Measurements from ENCODE around the gene OGFOD3. TPM values are rescaled to one million over a fixed set of nuclear protein-coding genes. Genes with fewer than 3 reads are reported as not detected.

OGFOD3 gene
- total RNA-seq, 2 donors from 2014 or later: 26.4 to 32.4 TPM

GRCh38 chr17:82344175-82344907 lies 74.0 kb downstream of the OGFOD3 start:
- no peak overlapping the region for H3K4me3 ChIP-seq
- no peak for DNase-seq (ENCODE audit: low spot score)

GRCh38 chr17:82343560-82343959 lies 74.8 kb downstream of the OGFOD3 start:
- no peaks in the 10 kb centered on the region for H3K9me3 ChIP-seq
- peaks cover 0 to 13% of the 10 kb centered on the region in 2 donors for H3K4me1 ChIP-seq
- TF ChIP-seq CTCF (IDR thresholded peaks at IDR 0.05): no peak
- no peaks in the 10 kb centered on the region for H3K27me3 ChIP-seq
- H3K36me3 ChIP-seq: no peaks in the 10 kb centered on the region
- H3K27ac ChIP-seq: no peak overlapping the region
- H3K4me3 ChIP-seq: no peak overlapping the region
- DNase-seq (ENCODE audit: low spot score): no peak

More at GRCh38 chr17:82344175-82344907, 74.0 kb downstream of the OGFOD3 start:
- Histone ChIP-seq H3K36me3 (no peaks in the 10 kb centered on the region), H3K4me1 (peaks cover 0 to 5% of the 10 kb centered on the region in 2 donors), H3K27ac (no peak overlapping the region), H3K27me3 (no peaks in the 10 kb centered on the region), H3K9me3 (no peaks in the 10 kb centered on the region)
- no peak for TF ChIP-seq CTCF (IDR thresholded peaks at IDR 0.05)

- Histone ChIP-seq H3K27me3 (no peaks in the 10 kb centered on the region), H3K4me3 (no peak overlapping the region), H3K36me3 (no peaks in the 10 kb centered on the region), H3K27ac (no peak overlapping the region), H3K9me3 (no peaks in the 10 kb centered on the region), H3K4me1 (peaks cover 0 to 14% of the 10 kb centered on the region in 2 donors)
- TF ChIP-seq CTCF (IDR thresholded peaks at IDR 0.05): no peak
- DNase-seq (ENCODE audit: low spot score): no peak
Observed at GRCh38 chr17:82342361-82343079, 75.9 kb downstream of the OGFOD3 start.

GRCh38 chr17:82339634-82340580 lies 78.5 kb downstream of the OGFOD3 start:
- Histone ChIP-seq H3K27me3 (no peaks in the 10 kb centered on the region), H3K4me3 (peak overlapping the region; percentile 9 to 45), H3K4me1 (peaks cover 0 to 28% of the 10 kb centered on the region in 2 donors), H3K36me3 (no peaks in the 10 kb centered on the region), H3K9me3 (no peaks in the 10 kb centered on the region), H3K27ac (peak overlapping the region in 1 of 2 donors; percentile 33)
- no peak for TF ChIP-seq CTCF (IDR thresholded peaks at IDR 0.05)
- no peak for DNase-seq (ENCODE audit: low spot score)

Other genes with a start within 250 kb of the OGFOD3 start
- 1 to 10 TPM; 5.1 to 7.4 TPM for gene CCDC57, start 205.7 kb downstream of the OGFOD3 start, total RNA-seq
- gene SLC16A3, start 189.5 kb downstream of the OGFOD3 start, total RNA-seq: 10 to 100 TPM in 1 of 2 donors, 1 to 10 TPM in 1; 5.0 to 19.5 TPM
- 10 to 100 TPM; 31.3 to 32.9 TPM for gene CSNK1D, start 144.9 kb downstream of the OGFOD3 start, total RNA-seq
- 1 to 10 TPM in 1 of 2 donors, not detected in 1; 1.7 TPM for gene CD7, start 101.0 kb downstream of the OGFOD3 start, total RNA-seq
- 1 to 10 TPM; 3.1 to 7.7 TPM for gene SECTM1, start 84.8 kb downstream of the OGFOD3 start, total RNA-seq
- gene TEX19, start 59.3 kb downstream of the OGFOD3 start, total RNA-seq: not detected
- 10 to 100 TPM in 1 of 2 donors, under 1 TPM in 1; 0.44 to 16.9 TPM for gene UTS2R, start 46.8 kb downstream of the OGFOD3 start, total RNA-seq
- 10 to 100 TPM; 11.3 to 15.6 TPM for gene HEXD, start 239 bp downstream of the OGFOD3 start, total RNA-seq
- 10 to 100 TPM; 14.9 to 34.9 TPM for gene CYBC1, start 32.2 kb upstream of the OGFOD3 start, total RNA-seq
- 10 to 100 TPM; 51.4 to 54.8 TPM for gene NARF, start 40.2 kb upstream of the OGFOD3 start, total RNA-seq
- gene FOXK2, start 101.1 kb upstream of the OGFOD3 start, total RNA-seq: 10 to 100 TPM; 27.8 to 40.3 TPM
- 10 to 100 TPM; 41.2 to 46.4 TPM for gene WDR45B, start 229.9 kb upstream of the OGFOD3 start, total RNA-seq